Measurements from ENCODE around the gene KLHL30.

KLHL30 gene

GRCh38 chr2:238133499-238134392 lies 4.7 kb upstream of the KLHL30 start:
- DNase-seq = no peak

GRCh38 chr2:238134393-238134785 lies 4.1 kb upstream of the KLHL30 start:
- DNase-seq = no peak

DNA sequence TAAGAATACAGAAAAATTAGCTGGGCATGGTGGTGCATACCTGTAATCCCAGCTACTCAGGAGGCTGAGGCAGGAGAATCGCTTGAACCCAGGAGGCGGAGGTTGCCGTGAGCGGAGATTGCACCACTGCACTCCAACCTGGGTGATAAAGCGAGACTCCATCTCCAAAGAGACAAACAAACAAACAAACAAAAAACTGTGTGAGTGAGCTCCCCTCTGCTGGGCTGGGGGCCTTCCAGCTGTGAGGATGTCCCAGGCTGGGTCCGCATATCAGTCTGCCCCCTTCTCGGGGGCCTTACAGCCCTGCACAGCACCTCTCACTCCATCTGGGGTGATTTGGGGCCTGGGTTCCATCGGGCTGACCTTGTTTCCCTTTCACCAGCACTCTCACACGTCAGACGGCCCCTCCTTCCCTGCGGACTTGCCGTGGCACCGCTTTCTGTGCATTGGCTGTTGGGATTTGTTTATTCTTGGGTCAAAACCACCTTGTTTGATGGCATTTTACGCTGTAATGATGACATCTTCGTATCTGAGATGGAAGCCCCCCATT lies 2.8 kb upstream of the KLHL30 start:
- no peak for DNase-seq

DNA sequence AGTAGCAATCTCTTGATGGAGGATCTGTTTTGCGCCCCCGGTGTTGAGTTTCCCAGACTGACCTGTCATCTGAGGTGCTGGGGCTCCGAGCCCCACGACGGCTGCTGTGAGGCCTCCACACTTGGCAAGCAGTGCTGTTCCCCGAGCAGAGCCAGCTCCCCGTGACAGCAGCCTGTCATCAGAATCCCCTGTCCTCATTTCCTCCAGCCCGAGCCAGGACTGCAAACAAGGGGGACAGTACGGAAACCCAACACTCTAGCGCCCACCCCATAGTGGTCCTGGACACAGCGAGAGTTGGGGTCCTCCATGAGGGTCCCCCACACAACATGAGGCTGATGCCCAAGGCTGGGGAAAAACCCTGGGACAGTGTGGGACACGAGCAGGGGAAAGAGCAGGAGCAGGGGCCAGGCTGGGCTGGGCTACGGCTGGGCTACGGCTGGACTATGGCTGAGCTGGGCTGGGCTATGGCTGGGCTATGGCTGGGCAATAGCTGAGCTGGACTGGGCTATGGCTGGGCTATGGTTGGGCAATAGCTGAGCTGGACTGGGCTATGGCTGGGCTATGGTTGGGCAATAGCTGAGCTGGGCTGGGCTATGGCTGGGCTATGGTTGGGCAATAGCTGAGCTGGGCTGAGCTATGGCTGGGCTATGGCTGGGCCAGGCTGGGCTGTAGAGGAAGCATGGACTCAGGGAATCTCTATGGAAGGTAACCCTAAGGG lies 1.5 kb upstream of the KLHL30 start:
- DNase-seq = no peak

- DNase-seq = no peak
These were observed 583 bp upstream of the KLHL30 start for GRCh38 chr2:238137885-238138284.

DNA sequence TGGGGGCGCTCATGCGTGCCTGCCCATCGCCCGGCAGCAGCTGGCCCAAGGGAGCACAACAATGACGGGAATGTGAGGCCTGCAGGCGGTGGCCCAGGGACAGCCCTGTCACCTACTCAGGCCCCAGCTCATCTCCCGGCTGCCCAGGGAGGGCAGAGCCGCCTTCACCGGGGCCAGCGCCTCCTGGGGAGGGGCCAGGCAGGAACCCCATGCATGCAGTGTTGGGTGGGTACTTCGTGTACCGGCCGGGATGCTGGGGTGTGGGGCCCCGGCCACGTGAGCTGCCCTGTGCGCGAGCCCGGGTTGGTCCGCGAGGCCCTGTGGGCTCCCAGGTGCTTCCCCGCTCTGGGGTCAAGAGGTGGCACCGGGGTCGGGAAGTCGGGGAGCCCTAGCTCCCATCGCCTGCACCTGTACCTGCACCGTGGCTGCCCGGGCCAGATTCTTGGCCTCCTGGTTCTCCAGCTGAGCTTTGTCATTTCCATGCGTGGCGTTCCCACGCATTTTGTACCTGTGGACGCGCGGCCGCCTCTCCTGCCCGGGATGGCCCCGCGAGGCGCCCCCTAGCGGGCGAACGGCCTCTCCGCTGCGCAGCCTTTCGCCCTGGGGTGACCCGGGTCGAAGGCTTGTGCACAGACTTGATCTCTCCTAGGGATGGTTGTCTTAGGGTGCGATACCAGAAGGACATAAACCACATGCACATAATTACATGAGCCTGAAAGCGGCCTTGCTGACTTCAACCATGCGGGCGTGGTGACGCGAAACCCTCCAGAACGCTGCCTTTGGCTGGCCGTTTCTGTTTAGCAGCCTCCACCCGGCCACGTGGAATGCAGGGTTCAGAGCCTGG lies 950 bp downstream of the KLHL30 start:
- no peak for DNase-seq

DNA sequence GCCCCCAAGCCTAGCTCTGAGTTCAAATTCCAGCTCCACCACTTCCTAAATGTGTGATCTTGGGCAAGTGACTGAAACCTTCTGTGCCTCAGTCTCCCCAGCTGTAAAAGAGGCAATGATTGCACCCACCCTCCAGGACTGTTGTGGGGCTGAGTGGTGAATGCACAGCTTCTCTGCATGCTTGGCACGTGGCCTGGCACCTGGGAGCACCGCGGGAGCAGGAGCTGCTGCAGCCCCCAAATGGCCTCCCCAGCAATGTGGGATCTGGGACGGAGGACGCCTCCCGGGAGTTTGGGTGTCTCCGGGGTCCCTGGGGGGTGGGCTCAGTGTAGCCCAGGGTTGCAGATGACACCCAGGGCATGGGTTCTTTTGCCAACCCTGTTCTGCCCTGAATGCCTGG lies 1.6 kb downstream of the KLHL30 start:
- DNase-seq = no peak

DNA sequence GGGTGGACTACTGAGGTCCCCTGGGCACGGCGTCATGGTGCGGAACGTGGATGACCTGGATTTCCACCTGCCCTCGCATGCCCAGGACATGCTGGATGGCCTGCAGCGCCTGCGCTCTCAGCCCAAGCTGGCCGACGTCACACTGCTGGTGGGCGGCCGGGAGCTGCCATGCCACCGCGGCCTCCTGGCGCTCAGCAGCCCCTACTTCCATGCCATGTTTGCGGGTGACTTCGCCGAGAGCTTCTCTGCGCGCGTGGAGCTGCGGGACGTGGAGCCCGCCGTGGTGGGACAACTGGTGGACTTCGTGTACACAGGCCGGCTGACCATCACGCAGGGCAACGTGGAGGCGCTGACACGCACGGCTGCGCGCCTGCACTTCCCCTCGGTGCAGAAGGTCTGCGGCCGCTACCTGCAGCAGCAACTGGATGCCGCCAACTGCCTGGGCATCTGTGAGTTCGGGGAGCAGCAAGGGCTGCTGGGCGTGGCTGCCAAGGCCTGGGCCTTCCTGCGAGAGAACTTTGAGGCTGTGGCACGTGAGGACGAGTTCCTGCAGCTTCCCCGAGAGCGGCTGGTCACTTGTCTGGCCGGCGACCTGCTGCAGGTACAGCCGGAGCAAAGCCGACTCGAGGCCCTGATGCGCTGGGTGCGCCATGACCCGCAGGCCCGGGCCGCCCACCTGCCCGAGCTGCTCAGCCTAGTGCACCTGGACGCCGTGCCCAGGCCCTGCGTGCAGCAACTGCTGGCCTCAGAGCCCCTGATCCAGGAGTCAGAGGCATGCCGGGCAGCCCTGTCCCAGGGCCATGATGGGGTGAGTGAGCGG lies 2.5 kb downstream of the KLHL30 start:
- DNase-seq = no peak

DNA sequence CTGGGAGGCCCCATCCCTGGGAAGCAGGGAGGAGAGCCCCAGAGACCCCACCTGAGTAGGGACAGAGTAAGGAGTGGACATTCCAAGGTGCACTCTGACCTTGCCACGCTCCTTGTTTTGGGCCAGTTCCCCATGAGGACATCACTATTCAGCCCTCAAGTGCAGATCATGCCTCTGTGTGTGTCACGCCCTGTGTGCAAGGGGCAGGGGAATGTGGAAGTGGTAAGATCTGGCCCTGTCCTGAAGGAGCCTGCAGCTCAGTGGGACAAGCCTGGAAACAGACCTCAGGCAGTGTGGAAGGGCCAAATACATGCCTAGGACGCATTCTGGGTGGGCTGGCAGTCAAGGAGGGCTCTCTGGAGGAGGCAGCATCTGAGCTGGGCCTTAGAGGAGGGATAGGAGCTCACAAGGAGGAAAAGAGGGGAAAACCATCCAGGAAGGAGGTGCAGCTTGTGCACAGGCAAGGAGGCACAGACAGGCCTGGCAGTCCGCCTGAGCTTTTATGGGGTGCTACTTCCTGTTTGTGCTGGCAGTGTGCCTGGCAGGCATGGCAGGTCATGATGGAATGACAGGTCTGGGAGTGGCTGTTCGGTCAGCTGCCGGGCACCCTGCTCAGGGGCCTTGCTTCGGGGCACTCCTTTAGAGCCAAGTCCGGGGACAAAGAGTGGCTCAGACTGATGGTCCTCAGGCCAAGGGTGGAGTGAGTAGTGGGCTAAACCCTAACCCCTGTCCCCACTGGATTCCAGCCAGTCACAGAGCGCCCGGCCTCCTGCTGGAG lies 3.3 kb downstream of the KLHL30 start:
- peak; percentile 83 for DNase-seq

DNA sequence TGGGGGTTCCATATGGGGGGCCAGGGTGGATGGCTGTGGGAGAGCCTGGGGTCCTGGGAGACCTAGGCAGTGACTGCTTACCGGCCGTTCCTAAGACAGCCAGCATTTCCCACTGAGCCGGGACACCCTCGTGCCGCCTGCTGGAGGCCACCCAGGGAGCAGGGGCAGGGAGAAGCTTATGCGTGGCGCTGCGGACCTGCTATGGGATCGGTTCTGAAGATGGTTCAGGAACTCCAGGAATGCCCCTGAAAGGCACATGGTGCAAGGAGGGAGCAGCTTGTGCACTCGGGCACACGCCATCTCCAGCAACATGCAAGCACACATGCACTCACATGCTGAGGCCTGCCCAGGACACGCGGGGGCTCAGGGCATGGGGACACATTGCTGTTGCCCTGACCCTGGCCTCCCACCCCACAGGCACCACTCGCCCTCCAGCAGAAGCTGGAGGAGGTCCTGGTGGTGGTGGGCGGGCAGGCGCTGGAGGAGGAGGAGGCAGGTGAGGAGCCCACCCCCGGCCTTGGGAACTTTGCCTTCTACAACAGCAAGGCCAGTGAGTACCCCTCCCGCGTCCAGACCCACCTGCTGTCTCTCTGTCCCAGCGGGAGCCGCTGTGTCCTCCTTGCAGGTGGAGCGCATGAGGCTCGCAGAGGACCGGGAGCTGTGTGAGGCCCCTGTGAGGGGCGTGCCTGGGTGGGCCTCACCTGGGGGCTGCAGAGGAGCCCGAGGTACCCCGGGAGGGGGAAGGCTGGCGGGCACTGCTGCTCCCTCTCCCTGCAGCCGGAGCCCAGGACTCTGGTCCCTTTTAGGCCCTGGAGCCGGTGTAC lies 4.1 kb downstream of the KLHL30 start:
- no peak for DNase-seq

- peak; percentile 44 for DNase-seq
These were observed 4.9 kb downstream of the KLHL30 start for GRCh38 chr2:238143239-238143951.

DNA sequence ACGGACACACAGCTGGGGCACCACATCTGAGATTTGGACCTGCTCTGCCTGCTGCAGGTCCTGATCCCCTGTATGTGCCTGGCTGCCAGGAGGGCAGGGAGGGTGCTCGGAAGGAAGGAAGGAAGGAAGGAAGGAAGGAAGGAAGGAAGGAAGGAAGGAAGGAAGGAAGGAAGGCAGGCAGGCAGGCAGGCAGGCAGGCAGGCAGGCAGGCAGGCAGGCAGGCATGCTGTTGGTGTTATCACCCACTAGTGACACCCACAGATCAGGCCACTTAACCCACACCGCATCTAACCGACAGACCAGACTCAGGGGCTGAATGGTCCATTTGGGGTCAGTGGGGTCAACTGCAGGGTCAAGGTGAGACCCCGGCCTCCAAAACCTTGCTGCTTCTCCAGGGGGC lies 5.8 kb downstream of the KLHL30 start:
- DNase-seq = no peak

GRCh38 chr2:238145046-238145445 lies 6.6 kb downstream of the KLHL30 start:
- no peak for DNase-seq

DNA sequence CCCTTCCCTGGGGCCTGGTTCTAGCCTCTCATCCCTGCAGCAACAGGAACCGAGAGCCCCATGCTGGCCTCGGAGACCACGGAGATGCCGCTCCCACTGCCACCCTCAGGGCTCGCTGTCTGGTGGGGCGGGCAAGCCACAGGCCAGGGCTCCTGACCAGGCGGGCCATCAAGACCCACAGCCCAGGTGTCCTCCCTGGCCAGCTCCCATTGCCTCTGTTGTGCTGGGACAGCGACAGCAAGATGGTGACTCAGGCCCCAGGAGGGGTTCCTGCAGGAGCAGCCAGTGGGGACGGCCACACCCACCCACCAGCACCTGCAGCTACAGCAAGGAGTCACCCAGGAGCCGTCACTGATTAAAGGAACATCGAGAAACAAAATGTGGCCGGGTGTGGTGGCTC lies 7.4 kb downstream of the KLHL30 start:
- no peak for DNase-seq

GRCh38 chr2:238146884-238147544 lies 8.5 kb downstream of the KLHL30 start:
- DNase-seq = no peak

GRCh38 chr2:238148981-238149380 lies 10.5 kb downstream of the KLHL30 start:
- DNase-seq = no peak

DNA sequence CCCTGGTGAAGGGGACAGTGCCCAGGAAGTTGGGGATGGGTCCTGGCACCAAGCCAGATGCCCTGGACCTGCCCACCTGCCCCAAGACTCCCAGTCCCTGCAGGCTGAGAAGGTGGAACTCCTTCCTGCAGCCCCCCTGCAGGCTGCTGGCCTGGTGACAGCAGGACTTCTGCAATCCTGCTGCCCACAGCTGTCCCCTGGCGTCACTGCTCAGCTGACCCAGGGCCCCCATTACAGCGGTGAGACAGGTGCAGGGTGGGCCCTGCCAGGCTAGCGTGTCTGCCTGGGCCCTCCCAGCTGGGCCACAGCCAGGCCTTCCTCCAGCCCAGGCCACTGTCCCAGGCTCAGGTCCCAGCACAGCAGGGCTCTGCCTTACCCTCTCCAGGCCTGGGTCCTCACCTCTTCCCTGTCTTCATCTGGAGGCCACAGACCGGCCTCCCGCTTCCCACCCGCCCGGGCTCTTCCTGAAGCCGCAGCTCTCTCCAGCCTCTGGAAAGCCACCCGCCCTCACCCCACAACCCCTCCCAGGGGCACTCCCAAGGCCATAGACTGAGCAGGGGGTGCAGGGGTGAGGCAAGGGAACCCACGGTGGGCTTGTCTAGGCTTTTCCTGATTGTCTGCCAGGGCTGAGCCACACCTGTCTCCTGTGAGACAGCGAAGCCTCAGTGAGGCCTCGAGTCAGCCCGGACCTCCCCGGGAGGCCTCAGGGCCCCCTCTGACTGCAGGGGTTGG lies 11.5 kb downstream of the KLHL30 start:
- no peak for DNase-seq

DNA sequence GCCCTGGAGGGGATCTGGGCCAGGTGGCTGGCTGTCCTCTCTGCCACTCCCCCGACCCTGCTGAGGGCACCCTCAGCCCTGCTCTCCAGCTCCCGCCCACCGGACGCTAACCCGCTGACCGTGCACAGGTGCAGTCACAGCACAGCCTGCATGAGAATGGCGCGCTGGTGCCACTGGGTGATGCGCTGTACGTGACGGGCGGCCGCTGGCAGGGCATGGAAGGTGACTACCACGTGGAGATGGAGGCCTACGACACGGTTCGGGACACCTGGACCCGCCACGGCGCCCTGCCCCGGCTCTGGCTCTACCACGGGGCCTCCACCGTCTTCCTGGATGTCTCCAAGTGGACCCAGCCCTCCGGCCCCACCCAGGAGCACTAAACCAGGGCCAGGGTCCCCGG lies 12.2 kb downstream of the KLHL30 start:
- no peak for DNase-seq

Data from RPMI8226 (cell line).